Measurements from ENCODE around the gene CHAF1B. TPM values are rescaled to one million over a fixed set of nuclear protein-coding genes. Genes with fewer than 3 reads are reported as not detected.

CHAF1B gene
- total and polyA plus RNA-seq, 2 of the 8 experiments (the other 6 are each of a cell fraction or from before 2014, with no cell fraction given) = 11.8 to 23.1 TPM

- TF ChIP-seq ASH2L (IDR thresholded peaks at IDR 0.05; ENCODE audit: low read length) = no peak
- TF ChIP-seq SIX5 (IDR thresholded peaks at IDR 0.05; ENCODE audit: low read depth, low read length) = no peak
- TF ChIP-seq CEBPB (IDR thresholded peaks at IDR 0.05; ENCODE audit: low read depth, low read length) = peak; percentile 83
- Histone ChIP-seq H3K4ac (replicated peaks; ENCODE audit: insufficient read length, low read depth, low read length) (no peak overlapping the region), H3K14ac (ENCODE audit: insufficient read length) (no peak overlapping the region), H2BK15ac (ENCODE audit: low read length) (no peak overlapping the region), H3K4me2 (ENCODE audit: insufficient read depth in 1 of 2, low read depth in 2 of 2, low read length in 2 of 2) (no peak overlapping the region), H2BK20ac (ENCODE audit: low read length) (no peak overlapping the region), H2AK5ac (ENCODE audit: low read depth, low read length) (no peak overlapping the region), H2BK120ac (replicated peaks; ENCODE audit: low read depth, low read length) (no peak overlapping the region), H4K91ac (replicated peaks; ENCODE audit: insufficient read length, low read length) (no peak overlapping the region), H3K4me3 (ENCODE audit: extremely low read depth in 1 of 4, insufficient read depth in 2 of 4, low read depth in 3 of 4, low read length in 4 of 4) (no peak overlapping the region), H3K27me3 (replicated peaks in 1 of 4; ENCODE audit: control insufficient read depth in 3 of 4, extremely low read depth in 1 of 4, insufficient read depth in 3 of 4, low read length in 3 of 4) (no peaks in the 10 kb centered on the region), H3K27ac (ENCODE audit: low read depth, low read length) (no peak overlapping the region), H4K8ac (ENCODE audit: extremely low read depth, insufficient read depth, low read length) (no peak overlapping the region), H3K56ac (replicated peaks; ENCODE audit: insufficient read length, low read depth, low read length) (no peak overlapping the region), H3K23me2 (ENCODE audit: low read depth, low read length) (no peaks in the 10 kb centered on the region), H3K23ac (ENCODE audit: insufficient read length) (no peak overlapping the region), H3K18ac (ENCODE audit: extremely low read depth, low read length) (no peak overlapping the region), H2BK12ac (ENCODE audit: low read depth, low read length) (no peak overlapping the region), H3K4me1 (replicated peaks in 1 of 4; ENCODE audit: control insufficient read depth in 3 of 4, insufficient read depth in 4 of 4, low read length in 3 of 4) (no peaks in the 10 kb centered on the region), H3K79me2 (ENCODE audit: control insufficient read depth in 1 of 2, insufficient read depth in 2 of 2, low read length in 2 of 2) (peaks cover 0 to 18% of the 10 kb centered on the region in 2 experiments; a peak in 2 of 4 replicates), H2BK5ac (ENCODE audit: low read depth, low read length) (no peak overlapping the region), H3K36me3 (ENCODE audit: control insufficient read depth in 2 of 4, insufficient read depth in 4 of 4, low read length in 3 of 4) (peaks cover 12 to 72% (median 38%) of the 10 kb centered on the region in 4 experiments), H4K5ac (ENCODE audit: insufficient read length, low read depth, low read length) (no peak overlapping the region), H3K9ac (replicated peaks in 1 of 4; ENCODE audit: extremely low read depth in 1 of 4, low read depth in 3 of 4, low read length in 3 of 4) (no peak overlapping the region), H3K79me1 (ENCODE audit: low read depth, low read length) (peaks cover 2% of the 10 kb centered on the region), H4K20me1 (replicated peaks in 1 of 2; ENCODE audit: control insufficient read depth in 1 of 2, insufficient read depth in 2 of 2, low read length in 2 of 2) (peaks cover 3 to 5% of the 10 kb centered on the region in 2 experiments), H2AFZ (ENCODE audit: low read length) (no peak overlapping the region), H3K9me3 (ENCODE audit: insufficient read depth in 2 of 2, low read depth in 1 of 2, low read length in 1 of 2) (no peaks in the 10 kb centered on the region)
- 92% methylated on average over 9 of the region's 10 CpGs; no CpG with 5 or more reads in 1 of the 2 experiments for WGBS, 2 experiments (ENCODE audit: extremely low coverage in 1 of 2, insufficient coverage in 1 of 2, insufficient read length in 1 of 2, insufficient replicate concordance in 2 of 2, low coverage in 1 of 2, low lambda C conversion rate in 2 of 2, missing lambda C conversion rate in 1 of 2)
- FAIRE-seq = no peak
- CTCF ChIA-PET (ENCODE audit: partially characterized antibody) = no interaction called here
- POLR2A ChIA-PET (ENCODE audit: partially characterized antibody) = interaction anchor here (2.0 kb wide), 1 partner anchor 19 kb away, joined by 7 read pairs; the partner anchor contains the start of gene MORC3
- DNase-seq (ENCODE audit: low read depth in 1 of 2, low spot score in 2 of 2) = no peak
Measured at GRCh38 chr21:36338975-36339374, 46.2 kb upstream of the CHAF1B start.

All from H1 (cell line).